Activated CD8-positive, alpha-beta memory T cell treated with anti-CD3 and anti-CD28 coated beads for 36 hours (primary cell): ENCODE data around the gene PTPN14. TPM values are rescaled to one million over a fixed set of nuclear protein-coding genes. Genes with fewer than 3 reads are reported as not detected.
"Not testable (repeated sequence)": the region's sequence is repeated elsewhere in the genome, so short reads cannot be mapped to it uniquely, and the experiment has no call there.

Experiments
- CTCF ChIA-PET: fragments of 350-600 bp; sonication (Branson Sonifier 250); formaldehyde crosslinking; loops from one replicate; lab custom pipeline; 2021; ENCODE audit warnings: antibody characterized with exemption; lab: Charles Lee
- POLR2A ChIA-PET: fragments of 350-600 bp; sonication (Branson Sonifier 250); formaldehyde crosslinking; loops from one replicate; lab custom pipeline; 2021; ENCODE audit warnings: antibody characterized with exemption; lab: Charles Lee
- total RNA-seq, 2 experiments: library from RNA; stranded (reverse); gene quantifications; one replicate each; pipeline ENCODE4 v1.2.3, GENCODE V29; 2021

Gene PTPN14
- total RNA-seq: 1 to 10 TPM in 1 of 2 experiments, under 1 TPM in 1; 0.93 to 2.0 TPM

- POLR2A ChIA-PET: no interaction called here
- CTCF ChIA-PET: no interaction called here
These were observed at the start of gene PTPN14 for GRCh38 chr1:214551436-214552173. PTPN14 (minus strand) TSS chr1:214551602; CDS start chr1:214464803, 86,799 bp downstream.

DNA sequence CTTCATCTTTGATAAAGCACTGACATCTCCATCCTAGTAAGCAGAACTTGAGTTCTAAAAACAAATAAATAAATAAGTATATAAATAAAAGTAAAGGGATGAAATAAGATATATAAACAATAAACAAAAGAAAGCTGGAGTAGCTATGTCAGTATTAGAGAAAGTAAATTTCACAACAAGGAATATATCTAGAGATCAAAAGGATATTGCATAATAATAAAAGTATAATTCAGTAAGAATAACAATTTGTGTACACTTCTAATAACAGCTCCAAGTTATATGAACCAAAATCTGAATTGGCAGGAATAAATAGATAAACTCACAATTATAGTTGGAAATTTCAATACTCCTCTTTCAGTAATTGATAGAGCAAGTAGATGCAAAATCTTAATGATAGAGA is 41.8 kb upstream of the PTPN14 start:
- ChIA-PET CTCF (no interaction called here), POLR2A (no interaction called here)

- CTCF ChIA-PET, POLR2A ChIA-PET: not testable (repeated sequence)
These were observed 40.5 kb upstream of the PTPN14 start for GRCh38 chr1:214591918-214592317.

DNA sequence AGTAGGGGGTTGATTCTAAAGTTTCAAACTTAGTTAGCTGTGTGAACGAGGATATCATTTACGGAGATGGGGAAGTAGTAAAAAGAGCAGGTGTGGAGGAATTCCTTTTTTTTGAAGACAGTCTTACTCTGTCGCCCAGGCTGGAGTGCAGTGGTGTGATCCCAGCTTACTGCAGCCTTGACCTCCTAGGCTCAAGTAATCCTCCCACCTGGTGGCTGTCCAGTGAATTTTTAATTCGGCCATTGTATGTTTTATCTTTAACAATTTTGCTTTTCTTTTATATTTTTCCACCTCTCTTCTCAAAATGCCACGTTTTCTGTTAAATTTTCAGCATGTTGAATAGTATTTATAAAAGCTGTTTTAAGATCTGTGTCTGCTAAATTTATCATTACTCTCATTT is 39.3 kb upstream of the PTPN14 start:
- CTCF ChIA-PET: no interaction called here

DNA sequence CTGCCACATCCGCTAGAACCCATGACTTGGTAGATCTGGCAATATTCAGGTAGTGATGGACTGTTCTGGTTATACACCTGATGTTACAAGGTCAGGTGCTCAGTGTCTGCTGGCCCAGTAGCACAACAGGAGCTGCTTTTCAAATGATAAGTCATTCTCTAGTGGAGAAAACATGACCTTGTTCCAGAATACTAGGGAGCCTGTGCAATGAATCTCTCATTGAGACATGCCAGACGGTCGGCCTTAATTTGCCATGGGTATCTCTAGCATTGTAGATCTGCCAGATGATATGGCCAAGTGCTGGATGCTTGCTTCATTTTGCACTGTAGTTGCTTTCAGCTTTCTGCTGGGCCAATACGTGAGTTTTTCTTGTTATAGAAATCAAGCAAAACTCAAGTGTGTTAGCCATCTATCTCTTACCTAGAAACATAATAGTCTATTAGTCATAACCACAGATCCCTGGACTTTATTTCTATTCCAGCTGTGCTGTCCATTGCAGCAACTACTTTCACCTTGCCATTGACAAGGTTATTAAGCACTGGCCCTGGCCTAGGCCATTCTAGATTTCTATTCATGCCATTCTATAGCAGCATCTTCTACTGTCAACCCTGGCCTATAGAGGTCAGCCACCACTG is 37.7 kb upstream of the PTPN14 start:
- ChIA-PET CTCF (no interaction called here), POLR2A (no interaction called here)

More for the DNA sequence above, 39.3 kb upstream of the PTPN14 start:
- POLR2A ChIA-PET: no interaction called here

- CTCF ChIA-PET: no interaction called here
- POLR2A ChIA-PET: interaction anchor here (0.6 kb wide), 1 partner anchor 44 kb away, joined by 3 read pairs; no protein-coding TSS in a partner anchor
These were observed 35.8 kb upstream of the PTPN14 start for GRCh38 chr1:214587165-214587564.

DNA sequence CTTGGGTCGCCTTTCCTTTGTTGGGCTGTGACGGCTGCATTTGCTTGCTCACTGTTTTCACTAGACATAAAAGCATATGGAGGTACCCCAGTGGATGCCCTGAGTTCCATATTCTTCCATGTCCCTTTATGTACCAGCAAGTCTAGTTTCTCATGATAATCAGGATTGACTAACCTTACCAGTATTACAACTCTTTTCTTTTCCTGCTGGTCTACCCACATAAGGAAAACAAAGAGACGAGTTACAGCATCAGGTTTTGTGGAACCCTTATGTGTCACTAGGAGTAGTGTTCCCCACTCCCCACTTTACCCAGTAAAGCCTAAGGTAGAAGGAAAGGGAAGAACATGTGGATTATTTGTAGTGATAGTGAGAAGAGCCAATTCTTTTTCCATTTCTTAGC is 35.2 kb upstream of the PTPN14 start:
- CTCF ChIA-PET: no interaction called here
- POLR2A ChIA-PET: interaction anchor here (0.6 kb wide), 1 partner anchor 43 kb away, joined by 3 read pairs; no protein-coding TSS in a partner anchor

- POLR2A ChIA-PET: no interaction called here
- CTCF ChIA-PET: interaction anchor here (1.2 to 1.4 kb wide), 2 partner anchors 252 to 323 kb away, joined by 3 to 4 read pairs; no protein-coding TSS in a partner anchor
These were observed 33.7 kb upstream of the PTPN14 start for GRCh38 chr1:214584805-214585766.

- ChIA-PET POLR2A (no interaction called here), CTCF (no interaction called here)
These were observed 32.6 kb upstream of the PTPN14 start for GRCh38 chr1:214583824-214584554.

DNA sequence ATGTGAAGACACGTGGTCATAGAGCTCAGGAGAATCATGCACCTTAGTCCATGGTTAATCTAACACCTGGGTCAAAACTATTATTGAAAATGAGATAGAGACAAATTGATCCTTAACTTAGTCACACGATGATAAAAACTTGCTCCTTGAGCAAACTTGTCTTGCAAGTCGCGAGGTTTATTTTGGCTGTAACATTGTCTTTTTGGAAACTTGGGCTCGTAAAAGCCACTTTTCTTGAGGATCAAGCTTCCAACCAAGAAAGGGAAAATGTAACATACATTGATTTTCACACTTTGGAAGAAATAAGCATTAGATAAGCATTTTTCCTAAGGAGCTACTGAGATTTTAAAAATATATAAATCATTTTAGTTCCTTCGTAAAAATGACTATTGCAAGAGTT is 31.7 kb upstream of the PTPN14 start:
- POLR2A ChIA-PET: no interaction called here
- CTCF ChIA-PET: no interaction called here

GRCh38 chr1:214582289-214582891 is 31.0 kb upstream of the PTPN14 start:
- CTCF ChIA-PET: interaction anchor here (0.5 kb wide), 1 partner anchor 9 kb away, joined by 5 read pairs; no protein-coding TSS in a partner anchor

DNA sequence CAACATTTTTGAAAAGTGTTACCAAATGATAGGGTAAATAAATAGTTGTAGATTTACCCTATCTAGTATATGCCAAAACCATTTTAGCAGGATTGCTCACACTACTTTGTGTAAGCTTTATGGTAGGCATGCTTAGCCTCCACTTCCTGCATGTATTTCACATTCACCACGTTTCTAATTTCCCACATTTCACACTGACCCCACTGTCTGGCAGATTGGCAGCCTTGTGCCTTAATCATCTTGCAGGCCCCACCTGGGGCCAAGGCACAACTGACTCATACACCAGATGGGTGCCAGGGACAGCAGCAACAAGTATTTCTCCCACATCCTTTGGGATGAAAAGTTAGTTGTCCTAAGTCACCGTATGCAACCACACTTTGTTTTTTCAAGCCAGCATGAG is 30.4 kb upstream of the PTPN14 start:
- POLR2A ChIA-PET: no interaction called here
- CTCF ChIA-PET: interaction anchor here (0.5 kb wide), 1 partner anchor 9 kb away, joined by 5 read pairs; no protein-coding TSS in a partner anchor

More at GRCh38 chr1:214582289-214582891, 31.0 kb upstream of the PTPN14 start:
- POLR2A ChIA-PET: no interaction called here

- POLR2A ChIA-PET: no interaction called here
- CTCF ChIA-PET: interaction anchor here (0.6 kb wide), 2 partner anchors 17 to 343 kb away, joined by 3 to 5 read pairs; no protein-coding TSS in a partner anchor
These were observed 27.8 kb upstream of the PTPN14 start for GRCh38 chr1:214579183-214579582.

DNA sequence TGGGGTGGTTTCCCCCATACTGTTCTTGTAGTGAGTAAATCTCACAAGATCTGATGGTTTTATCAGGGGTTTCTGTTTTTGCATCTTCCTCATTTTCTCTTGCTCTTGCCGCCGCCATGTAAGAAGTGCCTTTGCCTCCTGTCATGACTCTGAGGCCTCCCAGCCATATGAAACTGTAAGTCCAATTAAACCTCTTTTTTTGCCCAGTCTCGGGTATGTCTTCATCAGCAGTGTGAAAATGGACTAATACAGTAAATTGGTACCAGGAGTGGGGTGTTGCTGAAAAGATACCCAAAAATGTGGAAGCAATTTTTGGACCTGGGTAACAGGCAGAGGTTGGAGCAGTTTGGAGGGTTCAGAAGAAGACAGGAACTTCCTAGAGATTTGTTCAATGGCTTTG is 24.7 kb upstream of the PTPN14 start:
- CTCF ChIA-PET, POLR2A ChIA-PET: not testable (repeated sequence)

- POLR2A ChIA-PET: no interaction called here
These were observed 23.4 kb upstream of the PTPN14 start for GRCh38 chr1:214574598-214575411.

GRCh38 chr1:214573386-214574318 is 22.2 kb upstream of the PTPN14 start:
- ChIA-PET POLR2A (no interaction called here), CTCF (interaction anchor here (0.7 kb wide), 1 partner anchor 8 kb away, joined by 5 read pairs; no protein-coding TSS in a partner anchor)

More at GRCh38 chr1:214574598-214575411, 23.4 kb upstream of the PTPN14 start:
- CTCF ChIA-PET: no interaction called here
